Kidney (tissue), 14 donors: Measurements from ENCODE around the gene CACNB2. TPM values are rescaled to one million over a fixed set of nuclear protein-coding genes. Genes with fewer than 3 reads are reported as not detected.

Experiments
- DNase-seq, 5 donors: peaks; one replicate each; pipeline ENCODE4 v3.0.0-alpha.2; 2013 to 2020
- FAIRE-seq: peaks from 2 replicates; lab custom pipeline; 2012; peaks lifted over from hg19 to GRCh38; lab: Jason Lieb, UNC
- H3K27ac ChIP-seq, 2 donors: one replicate each; pipeline ENCODE4 v1.7.0; 2013; ENCODE audit warnings: low read depth in 2 of 2, low read length in 2 of 2, inconsistent platforms in 1 of 2
- H3K27me3 ChIP-seq: one replicate; pipeline ENCODE4 v1.7.1; 2013; ENCODE audit warnings: low read length, inconsistent platforms; ENCODE audit not compliant: control insufficient read depth, insufficient read depth
- H3K36me3 ChIP-seq, 3 donors: one replicate each; pipeline versions ENCODE4 v1.7.0 to v1.7.1; 2013; ENCODE audit warnings: low read length in 3 of 3, control low read depth in 1 of 3, inconsistent platforms in 1 of 3; ENCODE audit not compliant: insufficient read depth in 3 of 3, control insufficient read depth in 2 of 3
- H3K4me1 ChIP-seq, 3 donors: one replicate each; pipeline versions ENCODE4 v1.7.0 to v1.7.1; 2013; ENCODE audit warnings: low read length in 3 of 3, inconsistent platforms in 1 of 3, low read depth in 1 of 3; ENCODE audit not compliant: control insufficient read depth in 2 of 3, insufficient read depth in 2 of 3
- H3K4me3 ChIP-seq, 3 donors: one replicate each; pipeline versions ENCODE4 v1.7.0 to v1.8.1; 2013; ENCODE audit warnings: low read length in 3 of 3, control low read depth in 1 of 3, inconsistent platforms in 1 of 3
- H3K9ac ChIP-seq, 3 donors: one replicate each; pipeline versions ENCODE4 v1.7.0 to v1.7.1; 2013; ENCODE audit warnings: low read length in 3 of 3, control low read depth in 1 of 3, inconsistent platforms in 1 of 3
- H3K9me3 ChIP-seq, 3 donors: one replicate each; pipeline versions ENCODE4 v1.7.0 to v1.7.1; 2013; ENCODE audit warnings: low read length in 3 of 3, control low read depth in 1 of 3, inconsistent platforms in 1 of 3; ENCODE audit not compliant: control insufficient read depth in 2 of 3, insufficient read depth in 1 of 3
- intact Hi-C: fragments of 100-400 bp; cut with DNase I; formaldehyde crosslinking; loops from one replicate; pipeline ENCODE4 v1.11.1; 2022
- polyA plus RNA-seq: library from polyadenylated mRNA; stranded (reverse); fragments of 350-450 nt; fragmentation: Illumina TruSeq; extraction: RNeasy Lipid Tissue Mini Kit (QIAGEN cat#74804); gene quantifications from one replicate; pipeline ENCODE4 v1.2.3, GENCODE V29; 2014; ENCODE audit warnings: low read depth, low replicate concordance; ENCODE audit not compliant: insufficient read depth
- total RNA-seq: library from RNA; stranded (reverse); fragmentation: NEBNext Ultra II Directional; extraction: Animal tissue kit (Norgen Biotek cat#: 25700); gene quantifications from one replicate; pipeline ENCODE4 v1.2.1, GENCODE V29; 2021
- TF ChIP-seq, protein P1 (sequence below): IDR thresholded peaks from 3 replicates; pipeline ENCODE4 v1.5.1; 2012; ENCODE audit warnings: mild to moderate bottlenecking, moderate library complexity, borderline replicate concordance; ENCODE audit not compliant: insufficient read depth; ENCODE audit errors: extremely low read depth
- donor health status: control.
- donor health status: control.
- donor health status: control.
- donor health status: control.
- donor health status: control.
- donor health status: DM: yes; HTN: yes; CAD: no.
- donor health status: Normal renal cell carcinoma (clear cell type).

Gene CACNB2
- total and polyA plus RNA-seq, 2 donors from 2014 or later: 2.8 TPM

DNA sequence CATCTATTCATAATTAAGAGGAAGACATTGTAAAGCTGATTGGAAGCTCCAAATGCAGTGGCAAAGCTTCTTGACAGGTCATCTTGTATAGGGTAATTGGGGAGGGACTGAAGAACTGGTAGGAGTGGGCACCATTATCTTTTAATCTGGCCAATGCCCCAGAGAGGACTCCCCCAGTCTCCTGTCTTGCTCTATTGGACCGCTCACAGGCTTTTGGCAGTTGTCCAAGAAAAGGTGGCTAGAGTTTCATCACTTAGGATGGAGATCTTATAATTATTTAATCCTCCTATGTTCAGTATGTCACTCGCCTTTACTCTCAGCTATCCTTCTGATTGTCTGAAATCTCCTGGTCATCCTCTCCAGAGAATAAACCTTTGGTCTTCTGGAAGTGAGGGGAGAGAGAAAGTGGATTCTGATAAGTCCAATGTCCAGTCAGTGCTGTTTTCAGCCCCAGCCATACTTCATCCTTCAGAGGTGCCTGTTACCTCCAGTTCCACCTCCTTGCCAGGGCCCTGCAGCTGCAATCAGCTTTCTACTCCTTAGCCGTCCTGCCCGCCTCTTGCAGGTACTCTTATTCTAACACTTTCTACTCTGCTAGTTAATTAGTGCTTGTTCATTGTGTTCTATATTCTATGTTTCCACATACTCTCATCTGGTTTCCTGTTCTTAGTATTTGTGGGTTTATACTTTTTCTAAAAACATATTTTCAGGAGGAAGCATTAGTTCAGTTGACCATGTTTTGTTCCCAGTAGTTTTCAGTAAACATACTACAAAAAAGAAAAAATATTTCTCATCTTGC lies 269.6 kb downstream of the CACNB2 start:
- Histone ChIP-seq H3K4me3 (no peak overlapping the region), H3K36me3 (no peaks in the 10 kb centered on the region), H3K9ac (no peak overlapping the region), H3K4me1 (no peaks in the 10 kb centered on the region), H3K9me3 (no peaks in the 10 kb centered on the region), H3K27me3 (no peaks in the 10 kb centered on the region), H3K27ac (no peak overlapping the region)
- DNase-seq: peak in 1 of 5 donors; percentile 36
- TF ChIP-seq, protein P1, sequence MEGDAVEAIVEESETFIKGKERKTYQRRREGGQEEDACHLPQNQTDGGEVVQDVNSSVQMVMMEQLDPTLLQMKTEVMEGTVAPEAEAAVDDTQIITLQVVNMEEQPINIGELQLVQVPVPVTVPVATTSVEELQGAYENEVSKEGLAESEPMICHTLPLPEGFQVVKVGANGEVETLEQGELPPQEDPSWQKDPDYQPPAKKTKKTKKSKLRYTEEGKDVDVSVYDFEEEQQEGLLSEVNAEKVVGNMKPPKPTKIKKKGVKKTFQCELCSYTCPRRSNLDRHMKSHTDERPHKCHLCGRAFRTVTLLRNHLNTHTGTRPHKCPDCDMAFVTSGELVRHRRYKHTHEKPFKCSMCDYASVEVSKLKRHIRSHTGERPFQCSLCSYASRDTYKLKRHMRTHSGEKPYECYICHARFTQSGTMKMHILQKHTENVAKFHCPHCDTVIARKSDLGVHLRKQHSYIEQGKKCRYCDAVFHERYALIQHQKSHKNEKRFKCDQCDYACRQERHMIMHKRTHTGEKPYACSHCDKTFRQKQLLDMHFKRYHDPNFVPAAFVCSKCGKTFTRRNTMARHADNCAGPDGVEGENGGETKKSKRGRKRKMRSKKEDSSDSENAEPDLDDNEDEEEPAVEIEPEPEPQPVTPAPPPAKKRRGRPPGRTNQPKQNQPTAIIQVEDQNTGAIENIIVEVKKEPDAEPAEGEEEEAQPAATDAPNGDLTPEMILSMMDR: no peak
- intact Hi-C loops: no loop called here
- FAIRE-seq: no peak

DNA sequence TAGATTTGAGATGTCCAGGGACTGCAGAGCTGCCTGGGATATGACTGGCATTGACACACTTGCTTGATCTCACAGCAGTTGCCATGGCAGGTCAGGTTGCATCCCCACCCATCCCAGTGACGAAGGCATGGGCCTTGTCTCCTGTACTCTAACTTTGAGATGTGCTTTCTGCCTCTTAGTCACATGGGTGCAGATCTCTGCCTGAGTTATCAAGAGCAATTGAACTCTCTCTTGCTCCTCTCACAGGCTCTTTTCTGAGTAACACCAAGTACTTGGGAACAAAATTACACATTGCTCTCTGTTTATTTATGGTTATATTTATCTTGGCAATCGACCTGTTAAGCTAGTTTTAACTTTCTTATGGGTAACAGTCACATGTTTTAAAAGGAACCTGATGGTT lies 273.8 kb downstream of the CACNB2 start:
- Histone ChIP-seq H3K4me1 (no peaks in the 10 kb centered on the region), H3K36me3 (no peaks in the 10 kb centered on the region), H3K9me3 (no peaks in the 10 kb centered on the region), H3K27ac (no peak overlapping the region), H3K9ac (no peak overlapping the region), H3K4me3 (no peak overlapping the region), H3K27me3 (no peaks in the 10 kb centered on the region)
- DNase-seq (no peak), FAIRE-seq (no peak)
- intact Hi-C loops: no loop called here
- TF ChIP-seq, protein P1: no peak

DNA sequence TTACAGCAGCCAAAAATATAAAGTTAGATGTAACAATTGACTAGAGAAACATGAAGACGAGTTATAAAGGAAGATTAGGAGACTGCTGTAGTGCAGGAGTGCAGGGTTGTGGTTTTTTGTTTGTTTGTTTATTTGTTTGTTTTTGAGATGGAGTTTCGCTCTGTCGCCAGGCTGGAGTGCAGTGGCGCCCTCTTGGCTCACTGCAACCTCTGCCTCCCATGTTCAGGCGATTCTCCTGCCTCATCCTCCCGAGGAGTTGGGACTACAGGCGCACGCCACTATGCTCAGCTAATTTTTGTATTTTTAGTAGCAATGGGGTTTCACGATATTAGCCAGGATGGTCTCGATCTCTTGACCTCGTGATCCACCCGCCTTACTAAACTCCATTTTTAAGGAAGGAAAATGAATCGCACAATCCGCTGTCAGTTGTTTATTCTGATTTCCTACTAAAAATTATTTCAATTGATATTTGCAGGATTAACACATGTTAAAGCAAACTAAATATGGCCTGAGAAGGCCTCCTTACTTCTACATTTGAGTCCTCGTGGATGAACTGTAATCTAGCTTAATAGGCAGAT lies 277.8 kb downstream of the CACNB2 start:
- Histone ChIP-seq H3K9me3 (no peaks in the 10 kb centered on the region), H3K36me3 (no peaks in the 10 kb centered on the region), H3K27me3 (no peaks in the 10 kb centered on the region), H3K4me3 (no peak overlapping the region), H3K9ac (no peak overlapping the region), H3K4me1 (no peaks in the 10 kb centered on the region), H3K27ac (no peak overlapping the region)
- DNase-seq: no peak
- FAIRE-seq: no peak
- TF ChIP-seq, protein P1: no peak
- intact Hi-C loops: no loop called here
